Measurements from ENCODE around the gene AIMP2.

AIMP2 gene

GRCh38 chr7:6011541-6011940 is 2.5 kb downstream of the AIMP2 start:
- H3K36me3 ChIP-seq (ENCODE audit: control insufficient read depth, insufficient read depth, low read length): peaks cover 16% of the 10 kb centered on the region
- no peak overlapping the region for H3K9ac ChIP-seq (ENCODE audit: low read depth, low read length)
- no peak overlapping the region for H3K4me3 ChIP-seq (ENCODE audit: low read depth, low read length)
- H3K27me3 ChIP-seq (ENCODE audit: control insufficient read depth, insufficient read depth, low read length): no peaks in the 10 kb centered on the region
- no peaks in the 10 kb centered on the region for H3K9me3 ChIP-seq (ENCODE audit: control insufficient read depth, insufficient read depth, low read length)
- no peaks in the 10 kb centered on the region for H3K4me1 ChIP-seq (ENCODE audit: control insufficient read depth, insufficient read depth, low read length)

GRCh38 chr7:6012355-6013104 is 3.5 kb downstream of the AIMP2 start:
- Histone ChIP-seq H3K9me3 (ENCODE audit: control insufficient read depth, insufficient read depth, low read length) (no peaks in the 10 kb centered on the region), H3K27me3 (ENCODE audit: control insufficient read depth, insufficient read depth, low read length) (no peaks in the 10 kb centered on the region), H3K4me1 (ENCODE audit: control insufficient read depth, insufficient read depth, low read length) (no peaks in the 10 kb centered on the region), H3K4me3 (ENCODE audit: low read depth, low read length) (no peak overlapping the region), H3K9ac (ENCODE audit: low read depth, low read length) (no peak overlapping the region), H3K36me3 (ENCODE audit: control insufficient read depth, insufficient read depth, low read length) (peaks cover 21% of the 10 kb centered on the region)

- Histone ChIP-seq H3K9me3 (ENCODE audit: control insufficient read depth, insufficient read depth, low read length) (no peaks in the 10 kb centered on the region), H3K36me3 (ENCODE audit: control insufficient read depth, insufficient read depth, low read length) (peaks cover 34% of the 10 kb centered on the region), H3K4me1 (ENCODE audit: control insufficient read depth, insufficient read depth, low read length) (no peaks in the 10 kb centered on the region), H3K9ac (ENCODE audit: low read depth, low read length) (no peak overlapping the region), H3K4me3 (ENCODE audit: low read depth, low read length) (no peak overlapping the region), H3K27me3 (ENCODE audit: control insufficient read depth, insufficient read depth, low read length) (no peaks in the 10 kb centered on the region)
Observed at GRCh38 chr7:6015917-6016652, 7.0 kb downstream of the AIMP2 start.

- no peaks in the 10 kb centered on the region for H3K27me3 ChIP-seq (ENCODE audit: control insufficient read depth, insufficient read depth, low read length)
- H3K4me3 ChIP-seq (ENCODE audit: low read depth, low read length): no peak overlapping the region
- peaks cover 35% of the 10 kb centered on the region for H3K36me3 ChIP-seq (ENCODE audit: control insufficient read depth, insufficient read depth, low read length)
- no peaks in the 10 kb centered on the region for H3K9me3 ChIP-seq (ENCODE audit: control insufficient read depth, insufficient read depth, low read length)
- no peaks in the 10 kb centered on the region for H3K4me1 ChIP-seq (ENCODE audit: control insufficient read depth, insufficient read depth, low read length)
- H3K9ac ChIP-seq (ENCODE audit: low read depth, low read length): no peak overlapping the region
Observed at GRCh38 chr7:6016653-6016966, 7.5 kb downstream of the AIMP2 start.

GRCh38 chr7:6020371-6021286 is 11.6 kb downstream of the AIMP2 start:
- H3K9ac ChIP-seq (ENCODE audit: low read depth, low read length): no peak overlapping the region
- H3K36me3 ChIP-seq (ENCODE audit: control insufficient read depth, insufficient read depth, low read length): peaks cover 57% of the 10 kb centered on the region
- no peak overlapping the region for H3K4me3 ChIP-seq (ENCODE audit: low read depth, low read length)
- no peaks in the 10 kb centered on the region for H3K9me3 ChIP-seq (ENCODE audit: control insufficient read depth, insufficient read depth, low read length)
- H3K27me3 ChIP-seq (ENCODE audit: control insufficient read depth, insufficient read depth, low read length): no peaks in the 10 kb centered on the region
- H3K4me1 ChIP-seq (ENCODE audit: control insufficient read depth, insufficient read depth, low read length): no peaks in the 10 kb centered on the region

DNA sequence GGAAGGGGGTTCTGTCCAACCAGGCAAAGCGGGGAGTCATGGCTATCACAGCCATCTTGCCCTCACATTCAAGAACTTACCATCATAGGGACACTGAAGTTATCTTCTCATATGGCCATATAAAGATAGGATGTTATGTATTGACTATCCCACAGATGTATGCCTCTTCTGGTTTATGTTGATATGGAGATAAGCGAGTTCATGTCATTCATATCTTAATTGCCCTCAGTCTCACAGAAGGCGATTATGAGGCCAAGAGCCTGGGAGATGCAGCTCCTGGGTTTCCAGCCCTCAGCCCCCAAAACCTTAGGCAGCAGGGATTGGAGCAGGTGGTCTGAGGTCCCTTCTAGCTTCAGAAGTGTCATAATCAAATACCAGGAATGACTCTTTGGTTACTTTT is 13.6 kb downstream of the AIMP2 start:
- Histone ChIP-seq H3K36me3 (ENCODE audit: control insufficient read depth, insufficient read depth, low read length) (peaks cover 62% of the 10 kb centered on the region), H3K4me1 (ENCODE audit: control insufficient read depth, insufficient read depth, low read length) (no peaks in the 10 kb centered on the region), H3K4me3 (ENCODE audit: low read depth, low read length) (no peak overlapping the region), H3K9me3 (ENCODE audit: control insufficient read depth, insufficient read depth, low read length) (no peaks in the 10 kb centered on the region), H3K9ac (ENCODE audit: low read depth, low read length) (no peak overlapping the region), H3K27me3 (ENCODE audit: control insufficient read depth, insufficient read depth, low read length) (no peaks in the 10 kb centered on the region)

- Histone ChIP-seq H3K9me3 (ENCODE audit: control insufficient read depth, insufficient read depth, low read length) (no peaks in the 10 kb centered on the region), H3K4me3 (ENCODE audit: low read depth, low read length) (no peak overlapping the region), H3K27me3 (ENCODE audit: control insufficient read depth, insufficient read depth, low read length) (no peaks in the 10 kb centered on the region), H3K9ac (ENCODE audit: low read depth, low read length) (no peak overlapping the region), H3K36me3 (ENCODE audit: control insufficient read depth, insufficient read depth, low read length) (peaks cover 68% of the 10 kb centered on the region), H3K4me1 (ENCODE audit: control insufficient read depth, insufficient read depth, low read length) (no peaks in the 10 kb centered on the region)
Observed at GRCh38 chr7:6023974-6024435, 14.9 kb downstream of the AIMP2 start.

- Histone ChIP-seq H3K4me3 (ENCODE audit: low read depth, low read length) (no peak overlapping the region), H3K4me1 (ENCODE audit: control insufficient read depth, insufficient read depth, low read length) (no peaks in the 10 kb centered on the region), H3K9ac (ENCODE audit: low read depth, low read length) (no peak overlapping the region), H3K9me3 (ENCODE audit: control insufficient read depth, insufficient read depth, low read length) (no peaks in the 10 kb centered on the region), H3K36me3 (ENCODE audit: control insufficient read depth, insufficient read depth, low read length) (peaks cover 61% of the 10 kb centered on the region), H3K27me3 (ENCODE audit: control insufficient read depth, insufficient read depth, low read length) (no peaks in the 10 kb centered on the region)
Observed at GRCh38 chr7:6026011-6026819, 17.1 kb downstream of the AIMP2 start.

- Histone ChIP-seq H3K4me3 (ENCODE audit: low read depth, low read length) (no peak overlapping the region), H3K4me1 (ENCODE audit: control insufficient read depth, insufficient read depth, low read length) (no peaks in the 10 kb centered on the region), H3K36me3 (ENCODE audit: control insufficient read depth, insufficient read depth, low read length) (peaks cover 55% of the 10 kb centered on the region), H3K9ac (ENCODE audit: low read depth, low read length) (no peak overlapping the region), H3K27me3 (ENCODE audit: control insufficient read depth, insufficient read depth, low read length) (no peaks in the 10 kb centered on the region), H3K9me3 (ENCODE audit: control insufficient read depth, insufficient read depth, low read length) (no peaks in the 10 kb centered on the region)
Observed at GRCh38 chr7:6026820-6027311, 17.8 kb downstream of the AIMP2 start.

- peaks cover 48% of the 10 kb centered on the region for H3K36me3 ChIP-seq (ENCODE audit: control insufficient read depth, insufficient read depth, low read length)
- H3K4me3 ChIP-seq (ENCODE audit: low read depth, low read length): no peak overlapping the region
- H3K4me1 ChIP-seq (ENCODE audit: control insufficient read depth, insufficient read depth, low read length): no peaks in the 10 kb centered on the region
- H3K9me3 ChIP-seq (ENCODE audit: control insufficient read depth, insufficient read depth, low read length): no peaks in the 10 kb centered on the region
- H3K9ac ChIP-seq (ENCODE audit: low read depth, low read length): no peak overlapping the region
- no peaks in the 10 kb centered on the region for H3K27me3 ChIP-seq (ENCODE audit: control insufficient read depth, insufficient read depth, low read length)
Observed at GRCh38 chr7:6027806-6028365, 18.8 kb downstream of the AIMP2 start.

GRCh38 chr7:6028563-6028962 is 19.5 kb downstream of the AIMP2 start:
- peaks cover 41% of the 10 kb centered on the region for H3K36me3 ChIP-seq (ENCODE audit: control insufficient read depth, insufficient read depth, low read length)

More at GRCh38 chr7:6028563-6028962, 19.5 kb downstream of the AIMP2 start:
- no peaks in the 10 kb centered on the region for H3K4me1 ChIP-seq (ENCODE audit: control insufficient read depth, insufficient read depth, low read length)
- H3K4me3 ChIP-seq (ENCODE audit: low read depth, low read length): no peak overlapping the region
- H3K9me3 ChIP-seq (ENCODE audit: control insufficient read depth, insufficient read depth, low read length): no peaks in the 10 kb centered on the region
- H3K27me3 ChIP-seq (ENCODE audit: control insufficient read depth, insufficient read depth, low read length): no peaks in the 10 kb centered on the region
- no peak overlapping the region for H3K9ac ChIP-seq (ENCODE audit: low read depth, low read length)
